Activated CD8-positive, alpha-beta T cell treated with anti-CD3 and anti-CD28 coated beads, Interleukin-2, amount 10 ng/mL, durations not matched to agents 7 days and 5 days (primary cell): ENCODE data around the gene P3H2. TPM values are rescaled to one million over a fixed set of nuclear protein-coding genes. Genes with fewer than 3 reads are reported as not detected.

Experiments
- ATAC-seq: fragments of 150-1000 bp; cut with Tn5 transposase; one replicate; pipeline ENCODE4 v1.10.0; 2021; ENCODE audit warnings: moderate library complexity
- CTCF ChIA-PET: fragments of 350-600 bp; sonication (Branson Sonifier 250); formaldehyde crosslinking; loops from one replicate; lab custom pipeline; 2021; ENCODE audit warnings: antibody characterized with exemption; lab: Charles Lee
- POLR2A ChIA-PET: fragments of 350-600 bp; sonication (Branson Sonifier 250); formaldehyde crosslinking; loops from one replicate; lab custom pipeline; 2021; ENCODE audit warnings: antibody characterized with exemption; lab: Charles Lee
- DNase-seq: peaks from one replicate; pipeline ENCODE4 v3.0.0-alpha.2; 2020
- H3K27ac Mint-ChIP-seq: one replicate; pipeline ENCODE4 v1.8.0; 2021; ENCODE audit warnings: mild to moderate bottlenecking, mixed read lengths
- H3K27me3 Mint-ChIP-seq: one replicate; pipeline ENCODE4 v1.8.0; 2021; ENCODE audit warnings: low read depth, mixed read lengths
- H3K36me3 Mint-ChIP-seq: one replicate; pipeline ENCODE4 v1.8.0; 2021; ENCODE audit warnings: low read depth, mixed read lengths
- H3K4me1 Mint-ChIP-seq: one replicate; pipeline ENCODE4 v1.8.0; 2021; ENCODE audit warnings: low read depth, mixed read lengths
- H3K4me3 Mint-ChIP-seq: one replicate; pipeline ENCODE4 v1.8.0; 2021; ENCODE audit warnings: mild to moderate bottlenecking, mixed read lengths
- H3K9me3 Mint-ChIP-seq: one replicate; pipeline ENCODE4 v1.8.0; 2022; ENCODE audit warnings: mixed read lengths; ENCODE audit not compliant: insufficient read depth
- total RNA-seq, 2 experiments: library from RNA; stranded (reverse); gene quantifications; one replicate each; pipeline ENCODE4 v1.2.3, GENCODE V29; 2021

The P3H2 gene
- total RNA-seq, 2 experiments from 2014 or later = not detected

GRCh38 chr3:190122198-190122771 is 1.6 kb upstream of the P3H2 start:
- peaks cover 6% of the 10 kb centered on the region for H3K4me1 Mint-ChIP-seq
- H3K4me3 Mint-ChIP-seq = no peak overlapping the region
- peaks cover 45% of the 10 kb centered on the region for H3K27me3 Mint-ChIP-seq
- ChIA-PET POLR2A (interaction anchor here (0.7 kb wide), 1 partner anchor 46 kb away, joined by 3 read pairs; no protein-coding TSS in a partner anchor), CTCF (no interaction called here)
- H3K9me3 Mint-ChIP-seq = no peaks in the 10 kb centered on the region
- H3K36me3 Mint-ChIP-seq = no peaks in the 10 kb centered on the region
- ATAC-seq = no peak
- no peak for DNase-seq
- H3K27ac Mint-ChIP-seq = no peak overlapping the region

- no peak for DNase-seq
- CTCF ChIA-PET = no interaction called here
- peaks cover 49% of the 10 kb centered on the region for H3K27me3 Mint-ChIP-seq
- H3K4me1 Mint-ChIP-seq = peaks cover 6% of the 10 kb centered on the region
- H3K4me3 Mint-ChIP-seq = no peak overlapping the region
- H3K9me3 Mint-ChIP-seq = no peaks in the 10 kb centered on the region
- ATAC-seq = no peak
- POLR2A ChIA-PET = no interaction called here
- H3K27ac Mint-ChIP-seq = no peak overlapping the region
- H3K36me3 Mint-ChIP-seq = no peaks in the 10 kb centered on the region
Measured at GRCh38 chr3:190121383-190121782, 686 bp upstream of the P3H2 start.

- H3K4me3 Mint-ChIP-seq = no peak overlapping the region
- ATAC-seq = no peak
- no peaks in the 10 kb centered on the region for H3K9me3 Mint-ChIP-seq
- no peak for DNase-seq
- peaks cover 6% of the 10 kb centered on the region for H3K4me1 Mint-ChIP-seq
- ChIA-PET POLR2A (no interaction called here), CTCF (no interaction called here)
- H3K36me3 Mint-ChIP-seq = no peaks in the 10 kb centered on the region
- peaks cover 51% of the 10 kb centered on the region for H3K27me3 Mint-ChIP-seq
- no peak overlapping the region for H3K27ac Mint-ChIP-seq
Measured at GRCh38 chr3:190121061-190121377, 322 bp upstream of the P3H2 start.

- Mint-ChIP-seq H3K4me1 (peaks cover 6% of the 10 kb centered on the region), H3K36me3 (no peaks in the 10 kb centered on the region), H3K27ac (no peak overlapping the region), H3K9me3 (no peaks in the 10 kb centered on the region), H3K4me3 (peak overlapping the region; percentile 42), H3K27me3 (peaks cover 56% of the 10 kb centered on the region)
- ATAC-seq = no peak
- POLR2A ChIA-PET = no interaction called here
- no peak for DNase-seq
- CTCF ChIA-PET = no interaction called here
Measured at GRCh38 chr3:190119461-190120268, 1.0 kb downstream of the P3H2 start.

- Mint-ChIP-seq H3K4me3 (no peak overlapping the region), H3K27me3 (peaks cover 49% of the 10 kb centered on the region), H3K36me3 (no peaks in the 10 kb centered on the region), H3K4me1 (peaks cover 6% of the 10 kb centered on the region), H3K27ac (no peak overlapping the region), H3K9me3 (no peaks in the 10 kb centered on the region)
- ATAC-seq (no peak), DNase-seq (no peak)
- ChIA-PET POLR2A (no interaction called here), CTCF (no interaction called here)
Measured at GRCh38 chr3:190118438-190118837, 2.3 kb downstream of the P3H2 start.

- Mint-ChIP-seq H3K9me3 (no peaks in the 10 kb centered on the region), H3K4me1 (peaks cover 6% of the 10 kb centered on the region), H3K4me3 (no peak overlapping the region), H3K27me3 (peaks cover 50% of the 10 kb centered on the region), H3K36me3 (no peaks in the 10 kb centered on the region), H3K27ac (no peak overlapping the region)
- DNase-seq (no peak), ATAC-seq (no peak)
- POLR2A ChIA-PET = no interaction called here
- CTCF ChIA-PET = no interaction called here
Measured at GRCh38 chr3:190117981-190118380, 2.7 kb downstream of the P3H2 start.

GRCh38 chr3:190116551-190117067 is 4.1 kb downstream of the P3H2 start:
- ChIA-PET POLR2A (no interaction called here), CTCF (no interaction called here)
- H3K27ac Mint-ChIP-seq = no peak overlapping the region
- DNase-seq (no peak), ATAC-seq (no peak)
- no peaks in the 10 kb centered on the region for H3K36me3 Mint-ChIP-seq
- H3K27me3 Mint-ChIP-seq = peaks cover 41% of the 10 kb centered on the region
- H3K9me3 Mint-ChIP-seq = no peaks in the 10 kb centered on the region
- no peak overlapping the region for H3K4me3 Mint-ChIP-seq
- peaks cover 6% of the 10 kb centered on the region for H3K4me1 Mint-ChIP-seq

- Mint-ChIP-seq H3K9me3 (no peaks in the 10 kb centered on the region), H3K36me3 (no peaks in the 10 kb centered on the region), H3K4me3 (no peak overlapping the region), H3K4me1 (no peaks in the 10 kb centered on the region), H3K27ac (no peak overlapping the region), H3K27me3 (peaks cover 5% of the 10 kb centered on the region)
- POLR2A ChIA-PET = no interaction called here
- CTCF ChIA-PET = no interaction called here
- ATAC-seq (no peak), DNase-seq (no peak)
Measured at GRCh38 chr3:190110826-190111225, 9.9 kb downstream of the P3H2 start.

- Mint-ChIP-seq H3K27ac (no peak overlapping the region), H3K9me3 (no peaks in the 10 kb centered on the region), H3K4me1 (no peaks in the 10 kb centered on the region), H3K36me3 (no peaks in the 10 kb centered on the region), H3K4me3 (no peak overlapping the region), H3K27me3 (peaks cover 4% of the 10 kb centered on the region)
- ChIA-PET CTCF (interaction anchor here (0.9 kb wide), 1 partner anchor 148 kb away, joined by 3 read pairs; no protein-coding TSS in a partner anchor), POLR2A (no interaction called here)
- no peak for DNase-seq
- ATAC-seq = no peak
Measured at GRCh38 chr3:190109441-190109840, 11.3 kb downstream of the P3H2 start.

- Mint-ChIP-seq H3K4me1 (no peaks in the 10 kb centered on the region), H3K36me3 (no peaks in the 10 kb centered on the region), H3K4me3 (no peak overlapping the region), H3K27me3 (peaks cover 4% of the 10 kb centered on the region), H3K27ac (no peak overlapping the region), H3K9me3 (no peaks in the 10 kb centered on the region)
- POLR2A ChIA-PET = no interaction called here
- CTCF ChIA-PET = no interaction called here
- no peak for ATAC-seq
- no peak for DNase-seq
Measured at GRCh38 chr3:190108804-190109203, 11.9 kb downstream of the P3H2 start.

GRCh38 chr3:190105876-190106275 is 14.8 kb downstream of the P3H2 start:
- no peak overlapping the region for H3K4me3 Mint-ChIP-seq

GRCh38 chr3:190101320-190102011 is 19.2 kb downstream of the P3H2 start:
- H3K4me1 Mint-ChIP-seq = no peaks in the 10 kb centered on the region
- H3K36me3 Mint-ChIP-seq = no peaks in the 10 kb centered on the region
- H3K27ac Mint-ChIP-seq = no peak overlapping the region
- no peak for ATAC-seq
- peak overlapping the region; percentile 13 for H3K4me3 Mint-ChIP-seq
- peaks cover 13% of the 10 kb centered on the region for H3K27me3 Mint-ChIP-seq
- CTCF ChIA-PET = interaction anchor here (1.2 kb wide), 2 partner anchors 11 to 17 kb away, joined by 3 read pairs; no protein-coding TSS in a partner anchor
- DNase-seq = no peak
- POLR2A ChIA-PET = no interaction called here
- no peaks in the 10 kb centered on the region for H3K9me3 Mint-ChIP-seq

More at GRCh38 chr3:190105876-190106275, 14.8 kb downstream of the P3H2 start:
- H3K27me3 Mint-ChIP-seq = peaks cover 13% of the 10 kb centered on the region
- CTCF ChIA-PET = interaction anchor here (1.8 kb wide), 1 partner anchor 7 kb away, joined by 3 read pairs; no protein-coding TSS in a partner anchor
- DNase-seq = no peak
- ATAC-seq = no peak
- no peaks in the 10 kb centered on the region for H3K4me1 Mint-ChIP-seq
- no peaks in the 10 kb centered on the region for H3K36me3 Mint-ChIP-seq
- H3K27ac Mint-ChIP-seq = no peak overlapping the region
- no peaks in the 10 kb centered on the region for H3K9me3 Mint-ChIP-seq
- POLR2A ChIA-PET = no interaction called here
